Stimulated activated CD4-positive, alpha-beta T cell treated with anti-CD3 and anti-CD28 coated beads, Interleukin-15, amount 100 ng/mL, for 1 hour (primary cell): Measurements from ENCODE around the gene H1-8.
"Not testable (repeated sequence)": the region's sequence is repeated elsewhere in the genome, so short reads cannot be mapped to it uniquely, and the experiment has no call there.

Source experiments
- DNase-seq, 2 donors: peaks; one replicate each; pipeline ENCODE4 v3.0.0-alpha.2; 2020; ENCODE audit warnings: low read depth in 1 of 2, low spot score in 1 of 2

H1-8 gene

DNA sequence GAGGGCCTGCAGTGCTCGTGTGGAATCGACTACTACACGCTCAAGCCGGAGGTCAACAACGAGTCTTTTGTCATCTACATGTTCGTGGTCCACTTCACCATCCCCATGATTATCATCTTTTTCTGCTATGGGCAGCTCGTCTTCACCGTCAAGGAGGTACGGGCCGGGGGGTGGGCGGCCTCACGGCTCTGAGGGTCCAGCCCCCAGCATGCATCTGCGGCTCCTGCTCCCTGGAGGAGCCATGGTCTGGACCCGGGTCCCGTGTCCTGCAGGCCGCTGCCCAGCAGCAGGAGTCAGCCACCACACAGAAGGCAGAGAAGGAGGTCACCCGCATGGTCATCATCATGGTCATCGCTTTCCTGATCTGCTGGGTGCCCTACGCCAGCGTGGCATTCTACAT, 10.7 kb upstream of the H1-8 start:
- DNase-seq, result no peak

GRCh38 chr3:129533406-129533805, 9.6 kb upstream of the H1-8 start:
- DNase-seq, result no peak

DNA sequence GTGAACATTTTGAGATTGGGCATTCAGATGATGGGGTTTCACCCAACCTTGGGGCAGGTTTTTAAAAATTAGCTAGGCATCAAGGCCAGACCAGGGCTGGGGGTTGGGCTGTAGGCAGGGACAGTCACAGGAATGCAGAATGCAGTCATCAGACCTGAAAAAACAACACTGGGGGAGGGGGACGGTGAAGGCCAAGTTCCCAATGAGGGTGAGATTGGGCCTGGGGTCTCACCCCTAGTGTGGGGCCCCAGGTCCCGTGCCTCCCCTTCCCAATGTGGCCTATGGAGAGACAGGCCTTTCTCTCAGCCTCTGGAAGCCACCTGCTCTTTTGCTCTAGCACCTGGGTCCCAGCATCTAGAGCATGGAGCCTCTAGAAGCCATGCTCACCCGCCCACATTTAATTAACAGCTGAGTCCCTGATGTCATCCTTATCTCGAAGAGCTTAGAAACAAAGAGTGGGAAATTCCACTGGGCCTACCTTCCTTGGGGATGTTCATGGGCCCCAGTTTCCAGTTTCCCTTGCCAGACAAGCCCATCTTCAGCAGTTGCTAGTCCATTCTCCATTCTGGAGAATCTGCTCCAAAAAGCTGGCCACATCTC, 8.4 kb upstream of the H1-8 start:
- DNase-seq, result no peak

DNA sequence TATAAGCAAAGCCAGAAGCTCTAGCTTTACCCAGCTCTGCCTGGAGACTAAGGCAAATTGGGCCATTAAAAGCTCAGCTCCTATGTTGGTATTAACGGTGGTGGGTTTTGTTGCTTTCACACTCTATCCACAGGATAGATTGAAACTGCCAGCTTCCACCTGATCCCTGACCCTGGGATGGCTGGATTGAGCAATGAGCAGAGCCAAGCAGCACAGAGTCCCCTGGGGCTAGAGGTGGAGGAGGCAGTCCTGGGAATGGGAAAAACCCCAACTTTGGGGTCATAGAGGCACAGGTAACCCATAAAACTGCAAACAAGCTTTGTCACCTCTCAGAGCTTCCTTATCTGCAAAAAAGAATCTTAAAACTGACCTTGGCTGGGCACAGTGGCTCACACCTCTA, 7.9 kb upstream of the H1-8 start:
- no peak for DNase-seq

GRCh38 chr3:129536374-129536667, 6.7 kb upstream of the H1-8 start:
- no peak for DNase-seq

DNA sequence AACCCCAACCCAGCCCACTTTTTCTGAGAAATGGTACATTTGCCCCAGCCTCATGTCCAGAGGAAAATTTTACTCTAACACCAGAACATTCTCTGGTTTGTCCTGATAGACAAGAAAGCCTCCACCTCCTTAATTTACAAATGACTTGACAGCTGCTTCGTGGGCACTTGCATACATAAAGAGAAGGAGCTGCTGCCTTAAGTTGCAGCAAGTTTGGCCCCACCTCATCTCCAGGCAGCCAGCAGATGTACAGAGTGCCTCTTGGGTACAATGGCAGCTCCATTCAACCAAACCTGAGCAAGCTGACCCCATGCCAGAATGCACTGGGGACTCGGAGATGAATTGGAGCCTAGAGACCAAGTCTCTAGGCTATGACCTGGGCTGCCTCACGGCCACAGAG, 6.2 kb upstream of the H1-8 start:
- DNase-seq, result no peak

- DNase-seq, result no peak
Measured at GRCh38 chr3:129539206-129539605, 3.8 kb upstream of the H1-8 start.

GRCh38 chr3:129540776-129541516, 2.0 kb upstream of the H1-8 start:
- no peak for DNase-seq

DNA sequence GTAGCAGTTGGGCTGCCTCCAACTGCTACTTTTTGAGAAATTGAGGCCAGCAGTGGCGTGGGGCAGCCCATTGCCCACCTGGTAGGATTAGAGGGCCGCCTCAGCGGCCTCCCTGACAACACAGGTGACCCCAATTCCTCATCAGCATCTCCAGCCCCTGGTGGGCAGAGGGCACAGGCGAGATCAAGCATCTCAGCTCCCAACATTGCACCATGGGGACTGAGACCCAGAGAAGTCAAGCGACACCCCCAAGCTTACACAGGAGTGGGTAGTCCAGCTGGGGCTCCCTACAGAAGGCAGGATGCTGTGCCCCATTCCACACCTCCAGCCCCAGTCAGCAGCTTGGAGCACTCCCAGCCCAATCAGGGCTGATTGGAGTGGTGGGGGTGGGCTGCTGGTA, 228 bp upstream of the H1-8 start:
- DNase-seq, result no peak

DNA sequence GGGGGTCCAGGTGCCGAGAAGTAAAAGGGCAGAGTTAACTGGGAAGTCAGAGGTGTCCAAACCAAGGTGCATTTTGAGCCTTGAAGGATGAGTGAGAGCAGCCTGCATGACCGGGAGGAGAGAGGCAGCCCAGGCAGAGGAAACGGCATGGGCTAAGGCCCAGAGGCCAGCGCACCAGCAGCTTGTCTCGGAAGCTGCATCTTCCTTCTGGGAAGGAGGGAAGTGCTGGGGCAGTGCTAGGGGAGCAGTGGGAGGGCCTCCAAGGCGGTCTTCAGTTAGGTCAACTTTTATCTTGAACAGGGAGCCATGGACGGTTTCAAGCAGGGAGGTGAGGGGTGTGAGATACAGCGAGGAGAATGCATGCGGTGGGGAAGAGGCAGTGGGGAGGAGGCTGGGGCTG, 1.0 kb downstream of the H1-8 start:
- no peak for DNase-seq

DNA sequence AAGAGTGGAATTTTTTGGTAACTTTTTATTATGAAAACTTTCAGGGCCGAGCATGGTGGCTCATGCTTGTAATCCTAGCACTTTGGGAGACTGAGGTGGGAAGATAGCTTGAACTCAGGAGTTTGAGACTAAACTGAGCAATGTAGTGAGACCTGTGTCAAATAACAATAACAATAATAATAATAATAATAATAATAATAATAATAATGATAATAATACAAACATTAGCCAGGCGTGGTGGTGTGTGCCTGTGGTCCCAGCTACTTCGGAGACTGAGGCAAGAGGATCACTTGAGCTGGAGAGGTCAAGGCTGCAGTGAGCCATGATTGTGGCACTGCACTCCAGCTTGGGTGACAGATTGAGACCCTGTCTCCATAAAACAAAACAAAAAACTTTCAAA, 3.0 kb downstream of the H1-8 start:
- not testable (repeated sequence) for DNase-seq

GRCh38 chr3:129547241-129547640, 4.3 kb downstream of the H1-8 start:
- no peak for DNase-seq

GRCh38 chr3:129548104-129548965, 5.4 kb downstream of the H1-8 start:
- no peak for DNase-seq

DNA sequence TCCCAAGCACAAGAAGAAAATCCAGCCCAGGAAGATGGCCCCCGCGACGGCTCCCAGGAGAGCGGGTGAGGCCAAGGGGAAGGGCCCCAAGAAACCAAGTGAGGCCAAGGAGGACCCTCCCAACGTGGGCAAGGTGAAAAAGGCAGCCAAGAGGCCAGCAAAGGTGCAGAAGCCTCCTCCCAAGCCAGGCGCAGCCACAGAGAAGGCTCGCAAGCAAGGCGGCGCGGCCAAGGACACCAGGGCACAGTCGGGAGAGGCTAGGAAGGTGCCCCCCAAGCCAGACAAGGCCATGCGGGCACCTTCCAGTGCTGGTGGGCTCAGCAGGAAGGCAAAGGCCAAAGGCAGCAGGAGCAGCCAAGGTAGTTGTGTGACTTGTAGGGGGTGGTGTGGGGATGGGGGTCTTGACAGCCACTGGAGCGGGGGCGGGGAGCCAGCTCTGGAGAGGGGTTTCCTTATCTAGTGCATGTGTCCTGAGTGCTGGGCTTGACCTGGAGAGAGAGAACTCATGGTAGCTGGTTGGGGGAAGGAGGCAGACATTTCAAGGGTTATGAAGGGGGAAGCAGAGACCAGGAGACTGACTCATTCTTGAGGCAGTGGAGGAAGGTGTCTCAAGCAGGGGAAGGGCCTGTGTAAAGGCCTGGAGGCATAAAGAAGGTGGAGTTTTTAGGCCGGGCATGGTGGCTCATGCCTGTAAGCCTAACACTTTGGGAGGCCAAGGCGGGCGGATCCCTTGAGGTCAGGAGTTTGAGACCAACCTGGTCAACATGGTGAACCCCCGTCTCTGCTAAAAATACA, 6.2 kb downstream of the H1-8 start:
- DNase-seq, result no peak

GRCh38 chr3:129549805-129550204, 6.8 kb downstream of the H1-8 start:
- DNase-seq, result no peak

GRCh38 chr3:129552287-129553050, 9.5 kb downstream of the H1-8 start:
- no peak for DNase-seq

GRCh38 chr3:129553171-129553570, 10.2 kb downstream of the H1-8 start:
- no peak for DNase-seq

- DNase-seq, result no peak
Measured at GRCh38 chr3:129553719-129554118, 10.7 kb downstream of the H1-8 start.

DNA sequence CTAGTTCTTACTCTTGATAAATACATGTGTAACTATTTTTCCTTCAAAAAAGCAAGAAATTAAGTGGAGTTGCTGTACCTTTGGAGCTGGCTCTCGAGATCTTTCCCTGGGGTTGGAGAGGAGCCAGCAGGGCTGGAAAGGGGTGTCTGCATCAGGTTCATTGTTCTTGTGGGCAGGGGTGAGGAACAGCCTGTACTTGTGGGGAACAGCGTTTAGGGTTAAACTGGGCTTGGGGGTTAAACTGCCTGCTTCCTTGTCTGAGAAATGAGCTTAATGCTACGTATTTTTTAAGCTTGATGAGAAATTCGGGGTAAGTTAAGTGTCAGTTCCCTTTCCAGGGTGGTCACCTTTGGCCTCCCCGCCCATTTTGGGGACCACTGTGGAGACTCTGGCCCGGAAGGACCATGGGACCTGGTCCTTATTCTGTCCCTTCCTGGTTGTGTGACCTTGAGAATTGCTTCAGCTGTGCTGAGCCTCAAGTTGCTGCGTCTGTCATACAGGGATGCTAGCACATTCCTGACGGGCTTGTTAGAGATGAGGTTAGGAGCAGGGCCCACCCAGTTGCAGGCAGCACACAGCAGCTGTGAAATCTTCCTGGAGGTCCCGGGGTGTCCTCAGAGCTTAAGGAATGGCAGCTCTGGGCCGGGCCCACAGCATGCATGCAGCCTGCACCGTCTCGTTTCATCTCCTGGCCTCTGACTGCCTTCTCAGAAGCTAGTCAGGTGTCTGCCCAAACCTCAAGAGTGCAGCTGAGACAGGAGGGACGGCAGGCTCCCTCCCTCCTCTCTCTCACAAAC, 11.6 kb downstream of the H1-8 start:
- no peak for DNase-seq

GRCh38 chr3:129555153-129555550, 12.2 kb downstream of the H1-8 start:
- DNase-seq, result no peak
